Right atrium auricular region (tissue), 2 donors: ENCODE data around the gene IGF2. TPM values are rescaled to one million over a fixed set of nuclear protein-coding genes. Genes with fewer than 3 reads are reported as not detected.
A peak's percentile ranks its signal among the peaks of the same experiment; 100 is the strongest.

Experiments used
- DNase-seq: peaks from one replicate; pipeline ENCODE4 v3.0.0-alpha.2; 2019; ENCODE audit warnings: low spot score
- H3K27ac ChIP-seq, 2 donors: fragments of 200-600 bp; sonication (generic); 1 replicate in 1 of 2; 2 replicates in 1 of 2; pipeline ENCODE4 v1.5.1; 2016 to 2019
- H3K27me3 ChIP-seq, 2 donors: fragments of 200-600 bp; sonication (generic); one replicate each; pipeline versions ENCODE4 v1.5.1 to v1.6.0; 2017 to 2019
- H3K36me3 ChIP-seq: fragments of 200-600 bp; sonication (generic); one replicate; pipeline ENCODE4 v1.5.1; 2016
- H3K4me1 ChIP-seq, 2 donors: fragments of 200-600 bp; sonication (generic); one replicate each; pipeline versions ENCODE4 v1.5.1 to v1.6.0; 2017 to 2019
- H3K4me3 ChIP-seq, 2 donors: fragments of 200-600 bp; sonication (generic); 1 replicate in 1 of 2; 2 replicates in 1 of 2; pipeline ENCODE4 v1.5.1; 2017 to 2019; ENCODE audit warnings: mild to moderate bottlenecking in 1 of 2, moderate library complexity in 1 of 2
- H3K9me3 ChIP-seq, 2 donors: fragments of 200-600 bp; sonication (generic); one replicate each; pipeline ENCODE4 v1.5.1; 2019
- CTCF ChIP-seq, 2 donors: fragments of 200-600 bp; sonication (generic); IDR thresholded peaks; one replicate each; pipeline ENCODE4 v1.5.1; 2019; ENCODE audit warnings: antibody characterized with exemption in 2 of 2
- total RNA-seq, 2 donors: library from RNA; depleted of rRNA; stranded (reverse); fragments of >200 nt; gene quantifications; one replicate each; pipeline ENCODE4 v1.1.0, GENCODE V29; 2016

Gene IGF2
- total RNA-seq, 2 donors from 2014 or later: 43.2 to 61.9 TPM

GRCh38 chr11:2143799-2144543, 4.8 kb upstream of the IGF2 start:
- Histone ChIP-seq H3K9me3 (no peaks in the 10 kb centered on the region), H3K36me3 (no peaks in the 10 kb centered on the region), H3K4me1 (peaks cover 0 to 25% of the 10 kb centered on the region in 2 donors), H3K27me3 (peaks cover 20 to 46% of the 10 kb centered on the region in 2 donors), H3K4me3 (peak overlapping the region in 1 of 2 donors; percentile 15), H3K27ac (no peak overlapping the region)
- peak in 1 of 2 donors; percentile 58 for TF ChIP-seq CTCF (IDR thresholded peaks at IDR 0.05)
- no peak for DNase-seq

- Histone ChIP-seq H3K4me1 (peaks cover 0 to 25% of the 10 kb centered on the region in 2 donors), H3K4me3 (no peak overlapping the region), H3K9me3 (no peaks in the 10 kb centered on the region), H3K27me3 (peaks cover 20 to 46% of the 10 kb centered on the region in 2 donors), H3K27ac (no peak overlapping the region), H3K36me3 (no peaks in the 10 kb centered on the region)
- TF ChIP-seq CTCF (IDR thresholded peaks at IDR 0.05): no peak
- no peak for DNase-seq
Measured at GRCh38 chr11:2143477-2143798, 4.2 kb upstream of the IGF2 start.

GRCh38 chr11:2142762-2143202, 3.6 kb upstream of the IGF2 start:
- Histone ChIP-seq H3K4me3 (no peak overlapping the region), H3K36me3 (no peaks in the 10 kb centered on the region), H3K27me3 (peaks cover 20 to 47% of the 10 kb centered on the region in 2 donors), H3K27ac (no peak overlapping the region), H3K4me1 (peaks cover 0 to 26% of the 10 kb centered on the region in 2 donors), H3K9me3 (no peaks in the 10 kb centered on the region)
- no peak for TF ChIP-seq CTCF (IDR thresholded peaks at IDR 0.05)
- DNase-seq: no peak

GRCh38 chr11:2142300-2142759, 3.1 kb upstream of the IGF2 start:
- no peaks in the 10 kb centered on the region for H3K9me3 ChIP-seq
- no peak for TF ChIP-seq CTCF (IDR thresholded peaks at IDR 0.05)
- no peak for DNase-seq
- no peak overlapping the region for H3K4me3 ChIP-seq
- no peaks in the 10 kb centered on the region for H3K36me3 ChIP-seq
- H3K4me1 ChIP-seq: peaks cover 0 to 31% of the 10 kb centered on the region in 2 donors
- H3K27me3 ChIP-seq: peaks cover 20 to 51% of the 10 kb centered on the region in 2 donors
- H3K27ac ChIP-seq: no peak overlapping the region

GRCh38 chr11:2140411-2141400, 1.5 kb upstream of the IGF2 start:
- Histone ChIP-seq H3K36me3 (no peaks in the 10 kb centered on the region), H3K9me3 (no peaks in the 10 kb centered on the region), H3K27ac (no peak overlapping the region), H3K27me3 (peaks cover 20 to 51% of the 10 kb centered on the region in 2 donors), H3K4me1 (peaks cover 0 to 40% of the 10 kb centered on the region in 2 donors), H3K4me3 (peak overlapping the region in 1 of 2 donors; percentile 32)
- DNase-seq: no peak
- no peak for TF ChIP-seq CTCF (IDR thresholded peaks at IDR 0.05)
